IPS DF 19.7 (cell line): ENCODE results near the gene LTO1.

Experiments used
- DNase-seq: peaks from one replicate; pipeline ENCODE4 v3.0.0-alpha.2; 2013; ENCODE audit warnings: low read depth, low spot score

Gene LTO1

GRCh38 chr11:69657911-69658625 is 17.1 kb downstream of the LTO1 start:
- DNase-seq, result no peak

DNA sequence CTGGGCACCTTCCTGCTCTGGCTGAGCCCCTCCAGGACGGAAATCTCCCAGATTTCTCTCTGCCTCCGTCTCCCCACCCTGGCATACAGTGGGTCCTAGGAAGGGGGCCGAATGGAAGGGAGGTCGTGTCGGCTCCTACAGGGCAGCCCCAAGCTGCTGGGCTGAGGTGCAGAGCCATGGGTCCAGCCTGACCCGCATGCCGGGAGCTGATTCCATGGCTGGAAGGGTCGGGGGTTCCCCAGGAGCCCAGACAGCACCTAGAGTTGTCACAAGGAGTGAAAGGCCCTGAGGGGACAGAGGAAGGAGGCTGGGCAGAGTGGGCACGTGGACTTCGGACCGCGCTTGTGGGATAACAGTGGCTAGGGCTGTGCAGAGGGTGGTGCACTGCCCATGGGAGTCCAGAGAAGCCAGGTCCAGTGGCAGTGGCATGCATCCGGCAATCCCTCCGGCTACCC is 17.7 kb downstream of the LTO1 start:
- DNase-seq, result no peak

DNA sequence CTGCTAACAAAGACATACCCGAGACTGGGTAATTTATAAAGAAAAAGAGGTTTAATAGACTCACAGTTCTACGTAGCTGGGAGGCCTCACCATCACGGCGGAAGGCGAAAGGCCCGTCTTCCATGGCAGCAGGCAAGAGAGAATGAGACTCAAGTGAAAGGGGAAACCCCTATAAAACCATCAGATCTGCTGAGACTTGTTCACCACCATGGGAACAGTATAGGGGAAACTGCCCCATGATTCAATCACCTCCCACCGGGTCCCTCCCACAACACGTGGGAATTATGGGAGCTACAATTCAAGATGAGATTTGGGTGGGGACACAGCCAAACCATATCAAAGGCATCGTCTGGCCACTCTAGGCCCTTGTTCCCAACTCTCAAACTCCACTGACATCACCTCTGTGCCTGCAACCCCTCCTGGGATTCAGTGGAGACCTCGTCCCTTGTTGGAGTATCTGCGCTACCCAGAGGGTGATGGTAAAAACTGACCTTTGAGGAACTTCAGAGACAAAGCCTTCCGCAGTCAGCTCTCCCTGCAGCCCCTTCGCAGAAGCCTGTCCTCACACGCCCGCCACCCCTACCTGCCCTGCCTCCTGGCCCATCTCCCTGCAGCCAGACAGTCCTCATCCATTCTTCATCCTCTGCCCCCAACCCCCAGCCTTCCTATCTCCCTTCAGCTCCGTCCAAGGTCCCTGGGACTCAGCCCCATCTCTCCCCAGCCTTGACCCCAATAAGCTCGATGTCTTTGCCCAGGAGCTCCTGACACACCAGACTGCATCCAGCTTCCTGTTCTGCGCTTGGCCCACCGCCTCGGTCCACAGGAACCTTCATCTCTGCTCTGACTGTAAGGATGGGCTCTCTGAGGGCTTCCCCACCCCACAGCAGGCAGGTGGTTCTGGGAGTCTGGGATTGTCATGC is 18.4 kb downstream of the LTO1 start:
- no peak for DNase-seq

DNA sequence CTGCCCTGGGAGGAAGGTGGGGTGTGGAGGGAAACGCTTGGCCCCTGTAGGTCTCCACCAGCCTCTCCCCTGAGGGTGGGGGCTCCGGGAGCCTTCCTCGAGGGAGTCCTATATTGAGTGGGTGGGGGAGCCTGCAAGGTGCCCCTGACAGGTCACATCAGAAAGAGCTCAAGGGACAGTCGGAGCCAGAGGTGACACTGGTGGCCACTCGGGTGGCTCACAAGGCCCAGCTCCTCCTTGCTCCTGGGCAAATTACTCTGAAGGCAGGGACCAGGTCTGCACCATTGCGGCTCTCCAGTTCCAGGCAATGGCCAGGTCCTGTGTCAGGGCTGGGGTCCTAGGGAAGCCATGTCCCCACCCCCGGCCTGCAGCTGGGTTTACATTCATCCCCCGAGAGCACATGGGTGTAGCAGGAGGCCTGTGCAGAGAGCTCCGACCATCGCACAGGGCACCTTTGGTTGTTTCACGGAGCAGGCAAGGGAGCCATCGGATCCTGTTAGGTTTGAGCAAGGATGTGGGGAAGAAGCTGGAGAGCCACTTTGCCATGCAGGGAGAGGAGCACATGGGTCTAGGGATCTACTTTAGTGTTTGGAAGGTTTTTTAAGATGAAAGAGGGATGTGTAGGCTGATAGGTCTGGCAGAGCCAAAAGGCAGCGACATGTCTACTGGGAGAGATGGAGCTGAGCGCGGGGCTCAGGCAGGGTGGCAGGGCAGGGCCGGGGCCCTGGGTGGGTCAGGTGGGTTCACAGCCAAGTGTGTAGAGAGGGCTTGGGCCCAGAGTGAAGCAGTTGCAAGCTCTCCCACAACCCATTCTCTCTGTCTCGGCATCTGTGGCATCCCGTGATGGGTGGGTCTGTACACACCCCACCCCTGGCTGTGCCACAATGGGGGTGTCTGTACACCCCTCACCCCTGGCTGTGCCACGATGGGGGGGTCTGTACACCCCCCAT is 19.4 kb downstream of the LTO1 start:
- DNase-seq, result no peak

- DNase-seq, result no peak
Observed at GRCh38 chr11:69654660-69655478, 20.3 kb downstream of the LTO1 start.

DNA sequence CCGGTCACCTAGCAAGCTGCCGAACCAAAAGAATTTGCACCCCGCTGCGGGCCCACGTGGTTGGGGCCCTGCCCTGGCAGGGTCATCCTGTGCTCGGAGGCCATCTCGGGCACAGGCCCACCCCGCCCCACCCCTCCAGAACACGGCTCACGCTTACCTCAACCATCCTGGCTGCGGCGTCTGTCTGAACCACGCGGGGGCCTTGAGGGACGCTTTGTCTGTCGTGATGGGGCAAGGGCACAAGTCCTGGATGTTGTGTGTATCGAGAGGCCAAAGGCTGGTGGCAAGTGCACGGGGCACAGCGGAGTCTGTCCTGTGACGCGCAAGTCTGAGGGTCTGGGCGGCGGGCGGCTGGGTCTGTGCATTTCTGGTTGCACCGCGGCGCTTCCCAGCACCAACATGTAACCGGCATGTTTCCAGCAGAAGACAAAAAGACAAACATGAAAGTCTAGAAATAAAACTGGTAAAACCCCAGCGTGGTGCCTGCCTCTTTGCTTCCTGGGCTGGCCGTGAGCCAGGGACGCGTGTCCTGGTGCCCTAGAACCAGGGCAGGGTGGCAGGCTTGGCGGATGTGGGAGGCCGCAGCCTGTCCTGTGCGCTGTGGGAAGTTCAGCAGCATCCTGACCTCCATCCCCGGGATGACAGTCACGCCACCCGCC is 21.0 kb downstream of the LTO1 start:
- no peak for DNase-seq

DNA sequence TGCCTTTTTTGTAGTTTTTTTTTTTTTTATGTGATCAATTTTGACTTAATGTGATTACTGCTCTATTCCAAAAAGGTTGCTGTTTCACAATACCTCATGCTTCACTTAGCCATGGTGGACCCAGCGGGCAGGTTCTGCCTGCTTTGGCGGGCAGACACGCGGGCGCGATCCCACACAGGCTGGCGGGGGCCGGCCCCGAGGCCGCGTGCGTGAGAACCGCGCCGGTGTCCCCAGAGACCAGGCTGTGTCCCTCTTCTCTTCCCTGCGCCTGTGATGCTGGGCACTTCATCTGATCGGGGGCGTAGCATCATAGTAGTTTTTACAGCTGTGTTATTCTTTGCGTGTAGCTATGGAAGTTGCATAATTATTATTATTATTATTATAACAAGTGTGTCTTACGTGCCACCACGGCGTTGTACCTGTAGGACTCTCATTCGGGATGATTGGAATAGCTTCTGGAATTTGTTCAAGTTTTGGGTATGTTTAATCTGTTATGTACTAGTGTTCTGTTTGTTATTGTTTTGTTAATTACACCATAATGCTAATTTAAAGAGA is 21.7 kb downstream of the LTO1 start:
- DNase-seq, result no peak

GRCh38 chr11:69652999-69653398 is 22.2 kb downstream of the LTO1 start:
- DNase-seq, result no peak

GRCh38 chr11:69651834-69652620 is 23.1 kb downstream of the LTO1 start:
- no peak for DNase-seq

DNA sequence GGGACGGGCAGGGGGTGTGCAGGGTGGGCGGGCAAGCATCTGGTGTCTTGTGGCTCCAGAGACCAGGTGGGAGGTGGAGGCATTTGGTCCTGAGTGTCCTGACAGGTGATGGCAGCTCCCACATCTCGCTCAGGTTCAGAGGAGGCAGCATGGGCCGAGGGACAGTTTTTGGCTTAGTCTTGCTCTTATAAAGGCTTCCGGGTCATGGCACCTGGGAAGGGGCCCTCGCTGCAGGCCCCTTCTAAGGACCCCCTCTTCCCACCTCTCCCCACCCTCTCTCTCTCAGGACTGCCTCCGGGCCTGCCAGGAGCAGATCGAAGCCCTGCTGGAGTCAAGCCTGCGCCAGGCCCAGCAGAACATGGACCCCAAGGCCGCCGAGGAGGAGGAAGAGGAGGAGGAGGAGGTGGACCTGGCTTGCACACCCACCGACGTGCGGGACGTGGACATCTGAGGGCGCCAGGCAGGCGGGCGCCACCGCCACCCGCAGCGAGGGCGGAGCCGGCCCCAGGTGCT is 24.3 kb downstream of the LTO1 start:
- DNase-seq, result no peak

DNA sequence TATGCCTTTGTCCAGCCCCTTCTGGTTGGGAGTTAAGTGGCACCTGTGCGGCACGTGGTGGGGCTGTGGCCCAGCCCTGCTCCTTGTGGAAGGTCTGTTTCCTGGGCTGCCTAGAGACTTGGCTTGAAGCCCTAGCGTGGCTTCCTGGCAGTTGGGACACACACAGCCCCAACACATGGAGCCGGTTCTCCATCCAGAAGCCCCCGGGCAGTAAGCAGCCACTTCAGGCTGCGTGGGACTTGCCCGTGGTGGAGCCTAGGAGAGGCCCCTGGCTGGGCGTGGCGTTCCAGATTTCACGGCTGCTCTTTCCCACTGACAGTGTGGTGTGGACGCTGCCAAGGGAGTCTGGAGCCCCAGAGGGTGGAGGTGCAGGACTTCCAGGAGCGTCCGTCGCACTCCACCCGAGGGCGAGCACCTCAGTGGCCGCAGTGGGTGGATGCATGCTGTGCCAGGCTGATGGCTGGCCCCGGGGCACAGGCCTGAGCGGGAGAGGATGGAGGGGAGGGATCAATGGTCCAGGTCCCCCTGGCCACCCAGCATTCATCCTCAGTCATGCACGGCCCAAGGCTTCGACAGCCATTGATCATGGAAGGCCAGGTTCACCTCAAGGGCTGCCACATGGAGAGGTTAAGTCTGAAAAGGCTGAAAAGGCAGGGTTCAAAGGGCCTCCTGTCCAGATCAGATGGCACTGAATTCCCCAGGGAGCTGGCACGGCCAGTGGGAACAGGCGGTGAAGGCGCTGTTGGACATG is 24.9 kb downstream of the LTO1 start:
- no peak for DNase-seq

DNA sequence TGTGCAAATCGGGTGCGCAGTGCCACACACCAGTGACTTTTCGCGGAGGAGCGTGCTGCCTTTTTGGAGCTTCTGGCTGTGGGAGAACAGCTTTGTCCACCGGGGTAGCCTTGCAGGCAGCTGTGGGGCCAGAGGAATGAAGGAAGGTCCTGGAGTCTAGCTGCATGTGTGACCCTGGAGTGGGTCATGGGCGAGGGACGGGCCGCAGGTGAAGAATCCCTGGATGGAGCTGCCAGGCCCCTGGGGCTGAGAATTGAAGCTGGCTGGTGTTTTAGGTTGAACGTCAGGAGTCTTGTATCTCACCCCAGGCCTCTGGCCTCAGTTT is 25.6 kb downstream of the LTO1 start:
- no peak for DNase-seq

DNA sequence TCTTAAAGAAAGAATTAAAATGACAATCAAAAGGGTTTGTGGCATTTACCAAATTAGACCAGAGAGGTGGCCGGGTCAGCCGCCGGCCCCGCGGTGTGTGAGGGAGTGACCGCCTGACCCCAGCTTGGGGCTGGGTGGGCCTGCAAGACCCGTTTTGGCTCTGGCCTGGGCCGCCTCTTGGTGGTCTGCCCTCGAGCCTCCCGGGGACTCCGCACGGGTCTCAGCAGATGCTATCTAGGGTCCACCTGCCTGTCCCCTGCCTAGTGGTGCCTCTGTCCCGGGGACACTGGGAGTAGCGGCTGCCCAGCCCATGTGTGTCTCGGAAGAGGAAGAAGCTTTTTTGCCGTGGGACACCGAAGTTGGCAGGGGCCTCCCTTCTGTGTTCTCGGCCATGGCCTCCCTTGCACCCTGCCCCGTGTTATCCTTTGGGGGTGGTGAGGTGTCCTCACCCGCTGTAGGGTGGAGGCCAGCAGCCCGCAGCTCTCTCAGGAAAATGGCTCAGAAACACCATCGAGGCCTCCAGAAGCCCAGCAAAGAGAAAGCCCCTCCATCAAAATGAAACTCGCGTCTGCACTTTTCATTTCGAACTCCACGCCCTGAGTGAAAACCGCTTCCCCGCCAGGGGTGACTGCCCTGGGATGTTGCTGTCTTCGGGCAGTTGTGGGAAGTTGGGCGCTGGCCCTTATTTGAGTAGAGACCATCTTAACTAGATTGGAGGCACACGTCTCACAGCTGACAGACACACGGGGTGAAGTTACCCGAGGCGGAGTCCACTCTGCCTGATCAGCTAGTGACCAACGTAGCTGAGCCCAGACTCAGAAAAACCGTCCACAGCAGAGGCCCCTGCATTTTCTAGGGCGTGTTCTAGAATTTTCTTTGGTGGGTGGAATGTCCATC is 26.2 kb downstream of the LTO1 start:
- DNase-seq, result no peak

- no peak for DNase-seq
Observed at GRCh38 chr11:69647761-69648497, 27.2 kb downstream of the LTO1 start.

DNA sequence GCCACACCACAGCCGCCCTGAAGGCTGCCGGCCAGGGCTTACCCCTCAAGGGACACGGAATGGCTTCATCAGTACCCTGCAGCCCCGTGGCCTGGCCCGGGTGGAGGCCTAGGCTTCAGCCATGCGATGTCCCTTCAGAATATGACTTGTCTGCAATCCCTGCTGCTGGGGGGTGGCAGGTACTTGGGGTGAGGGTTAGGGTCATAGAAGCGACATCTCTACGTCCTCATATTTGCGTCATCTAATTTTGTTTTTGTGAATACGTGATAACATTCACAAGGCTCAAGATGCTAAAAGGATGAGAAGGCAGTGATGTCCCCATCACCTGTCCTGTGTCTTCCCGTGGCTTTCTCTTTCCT is 27.8 kb downstream of the LTO1 start:
- no peak for DNase-seq

- DNase-seq, result no peak
Observed at GRCh38 chr11:69646493-69647389, 28.4 kb downstream of the LTO1 start.
